DOHH2 (cell line): ENCODE measurements around the gene MIPOL1.

Source experiments
- H3F3A ChIP-seq: fragments of 200-600 bp; sonication (generic), shearing (Covaris generic); 2 replicates; pipeline ENCODE4 v1.6.0; 2016; ENCODE audit warnings: antibody characterized with exemption, mild to moderate bottlenecking; ENCODE audit not compliant: control insufficient read depth, insufficient read depth
- H3K27ac ChIP-seq: fragments of 200-600 bp; sonication (generic); 2 replicates; pipeline ENCODE4 v1.5.1; 2014; ENCODE audit warnings: low read depth, mild to moderate bottlenecking, low read length, moderate library complexity
- H3K27me3 ChIP-seq: fragments of 200-600 bp; sonication (generic); 2 replicates; pipeline ENCODE4 v1.6.1; 2014; ENCODE audit warnings: mild to moderate bottlenecking, low read length, mixed read lengths; ENCODE audit not compliant: control insufficient read depth
- H3K36me3 ChIP-seq: fragments of 200-600 bp; sonication (generic); 2 replicates; pipeline ENCODE4 v1.6.1; 2014; ENCODE audit warnings: mild to moderate bottlenecking, low read length, moderate library complexity, mixed read lengths; ENCODE audit not compliant: control insufficient read depth
- H3K4me1 ChIP-seq: fragments of 200-600 bp; sonication (generic); 2 replicates; pipeline ENCODE4 v1.6.1; 2014; ENCODE audit warnings: mild to moderate bottlenecking, low read length, mixed read lengths; ENCODE audit not compliant: control insufficient read depth
- H3K4me2 ChIP-seq: fragments of 200-600 bp; sonication (generic); 2 replicates; pipeline ENCODE4 v1.6.0; 2014; ENCODE audit warnings: mild to moderate bottlenecking, low read length, moderate library complexity
- H3K4me3 ChIP-seq: fragments of 200-600 bp; sonication (generic); 2 replicates; pipeline ENCODE4 v1.5.1; 2014; ENCODE audit warnings: mild to moderate bottlenecking, low read length, mixed read lengths
- H3K79me2 ChIP-seq: fragments of 200-600 bp; sonication (generic); 2 replicates; pipeline ENCODE4 v1.6.1; 2014; ENCODE audit warnings: mild to moderate bottlenecking, low read length, mixed read lengths; ENCODE audit not compliant: control insufficient read depth
- H3K9me2 ChIP-seq: fragments of 200-600 bp; sonication (generic); replicated peaks from 2 replicates; pipeline ENCODE4 v1.6.1; 2014; ENCODE audit warnings: mild to moderate bottlenecking, low read length, mixed read lengths; ENCODE audit not compliant: control insufficient read depth
- H3K9me3 ChIP-seq: fragments of 200-600 bp; sonication (generic); 2 replicates; pipeline ENCODE4 v1.6.1; 2014; ENCODE audit warnings: antibody characterized with exemption, low read length, mixed read lengths; ENCODE audit not compliant: control insufficient read depth, insufficient read depth
- H4K20me1 ChIP-seq: fragments of 200-600 bp; sonication (generic); 2 replicates; pipeline ENCODE4 v1.6.0; 2014; ENCODE audit warnings: low read depth, mild to moderate bottlenecking, antibody characterized with exemption, low read length, moderate library complexity; ENCODE audit not compliant: control insufficient read depth, insufficient read depth
- EZH2phosphoT487 ChIP-seq: fragments of 200-600 bp; sonication (generic); IDR thresholded peaks from 2 replicates; pipeline ENCODE4 v1.6.1; 2017; ENCODE audit warnings: borderline replicate concordance, mild to moderate bottlenecking, antibody characterized with exemption, low read length, moderate library complexity, mixed read lengths
- TF ChIP-seq, protein P1 (sequence below): fragments of 200-600 bp; sonication (generic); IDR thresholded peaks from one replicate; pipeline ENCODE4 v1.5.1; 2014; ENCODE audit warnings: antibody characterized with exemption, mild to moderate bottlenecking, low read depth, low read length; ENCODE audit not compliant: poor library complexity, severe bottlenecking

MIPOL1 gene

DNA sequence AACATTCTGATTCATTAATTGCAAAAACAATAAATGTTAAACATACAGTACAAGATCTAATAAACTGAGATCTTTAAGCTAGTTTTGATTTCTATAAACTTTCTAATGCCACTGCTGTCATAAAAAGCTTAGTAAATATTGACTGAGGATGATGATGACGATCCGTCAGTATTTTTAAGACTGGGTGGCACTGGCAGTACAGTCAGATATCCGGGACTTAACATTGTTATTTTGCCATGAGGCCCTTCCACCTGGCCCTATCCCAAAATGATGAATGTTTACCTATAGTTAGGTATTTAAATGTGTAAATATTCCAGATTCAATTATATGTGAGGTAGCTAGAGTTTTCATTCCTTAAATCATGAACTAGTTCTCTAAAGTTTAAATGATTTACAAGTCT is 238.8 kb downstream of the MIPOL1 start:
- no peak overlapping the region for H3K4me2 ChIP-seq
- H3F3A ChIP-seq: no peaks in the 10 kb centered on the region
- no peak overlapping the region for H3K4me3 ChIP-seq

DNA sequence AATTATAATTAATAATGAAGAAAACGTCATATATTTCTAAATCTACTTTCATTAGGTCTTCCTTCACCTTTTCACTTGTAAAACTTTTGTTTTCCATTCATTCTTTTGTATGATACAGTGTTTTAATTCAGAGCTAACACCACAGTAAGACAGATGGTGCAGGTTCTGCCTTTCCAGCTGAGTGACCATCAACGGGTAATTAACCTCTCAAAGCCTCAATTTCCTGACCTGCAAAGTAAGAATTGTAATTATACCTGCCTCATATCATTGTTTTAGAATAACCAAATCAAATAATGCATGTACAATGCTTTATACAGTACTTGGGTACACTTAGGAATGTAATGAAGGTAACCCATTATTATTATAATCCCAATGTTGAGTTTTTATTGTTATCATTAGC is 239.8 kb downstream of the MIPOL1 start:
- H3K4me1 ChIP-seq: no peaks in the 10 kb centered on the region
- H3F3A ChIP-seq: no peaks in the 10 kb centered on the region
- H3K4me2 ChIP-seq: no peak overlapping the region
- no peaks in the 10 kb centered on the region for H3K9me2 ChIP-seq
- no peaks in the 10 kb centered on the region for H3K36me3 ChIP-seq
- no peaks in the 10 kb centered on the region for H3K27me3 ChIP-seq
- TF ChIP-seq EZH2phosphoT487: no peak
- no peaks in the 10 kb centered on the region for H4K20me1 ChIP-seq
- no peaks in the 10 kb centered on the region for H3K79me2 ChIP-seq
- H3K9me3 ChIP-seq: no peaks in the 10 kb centered on the region
- H3K27ac ChIP-seq: no peak overlapping the region
- H3K4me3 ChIP-seq: no peak overlapping the region

More for the DNA sequence above, 238.8 kb downstream of the MIPOL1 start:
- Histone ChIP-seq H3K4me1 (no peaks in the 10 kb centered on the region), H3K27ac (no peak overlapping the region), H3K9me2 (no peaks in the 10 kb centered on the region), H3K27me3 (no peaks in the 10 kb centered on the region), H3K9me3 (no peaks in the 10 kb centered on the region), H3K36me3 (no peaks in the 10 kb centered on the region), H4K20me1 (no peaks in the 10 kb centered on the region), H3K79me2 (no peaks in the 10 kb centered on the region)
- TF ChIP-seq, protein P1, sequence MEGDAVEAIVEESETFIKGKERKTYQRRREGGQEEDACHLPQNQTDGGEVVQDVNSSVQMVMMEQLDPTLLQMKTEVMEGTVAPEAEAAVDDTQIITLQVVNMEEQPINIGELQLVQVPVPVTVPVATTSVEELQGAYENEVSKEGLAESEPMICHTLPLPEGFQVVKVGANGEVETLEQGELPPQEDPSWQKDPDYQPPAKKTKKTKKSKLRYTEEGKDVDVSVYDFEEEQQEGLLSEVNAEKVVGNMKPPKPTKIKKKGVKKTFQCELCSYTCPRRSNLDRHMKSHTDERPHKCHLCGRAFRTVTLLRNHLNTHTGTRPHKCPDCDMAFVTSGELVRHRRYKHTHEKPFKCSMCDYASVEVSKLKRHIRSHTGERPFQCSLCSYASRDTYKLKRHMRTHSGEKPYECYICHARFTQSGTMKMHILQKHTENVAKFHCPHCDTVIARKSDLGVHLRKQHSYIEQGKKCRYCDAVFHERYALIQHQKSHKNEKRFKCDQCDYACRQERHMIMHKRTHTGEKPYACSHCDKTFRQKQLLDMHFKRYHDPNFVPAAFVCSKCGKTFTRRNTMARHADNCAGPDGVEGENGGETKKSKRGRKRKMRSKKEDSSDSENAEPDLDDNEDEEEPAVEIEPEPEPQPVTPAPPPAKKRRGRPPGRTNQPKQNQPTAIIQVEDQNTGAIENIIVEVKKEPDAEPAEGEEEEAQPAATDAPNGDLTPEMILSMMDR: no peak
- TF ChIP-seq EZH2phosphoT487: no peak

DNA sequence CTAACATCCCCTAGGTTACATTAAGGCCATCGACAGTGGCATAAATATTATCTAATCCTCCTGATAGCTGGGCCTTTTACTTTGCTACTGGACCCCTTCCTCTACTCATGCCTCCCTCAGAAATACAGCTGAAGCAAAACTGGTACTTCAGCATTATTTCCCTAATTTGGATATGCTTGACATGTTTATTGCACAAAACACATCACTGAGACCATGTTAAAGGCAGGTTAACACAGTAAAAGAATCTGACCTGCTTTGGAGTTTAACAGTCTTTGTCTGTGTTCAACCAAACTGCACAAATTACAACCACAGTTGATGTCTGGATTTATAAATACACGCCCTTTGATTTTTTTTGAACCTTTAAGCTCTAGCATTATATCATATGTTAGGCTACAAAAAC is 240.7 kb downstream of the MIPOL1 start:
- no peaks in the 10 kb centered on the region for H3K9me3 ChIP-seq
- no peak overlapping the region for H3K27ac ChIP-seq
- H3K4me2 ChIP-seq: no peak overlapping the region

DNA sequence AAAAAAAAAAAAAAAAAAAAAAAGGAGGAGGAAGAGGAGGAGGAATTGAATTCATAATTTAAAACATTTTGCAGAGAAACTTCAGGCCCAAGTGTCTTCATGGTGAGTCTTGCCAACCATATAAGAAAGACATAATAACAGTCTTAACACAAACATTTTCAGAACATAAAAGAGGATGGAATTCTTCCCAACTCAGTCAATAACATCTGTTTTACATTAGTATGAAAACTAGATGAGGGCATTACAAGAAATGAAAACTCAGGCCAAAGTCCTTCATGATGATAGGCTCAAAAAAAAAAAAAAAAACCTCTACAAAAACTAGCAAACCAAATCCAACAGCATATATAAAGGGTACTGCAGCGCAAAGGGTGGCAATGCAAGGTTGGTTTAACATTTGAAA is 245.7 kb downstream of the MIPOL1 start:
- no peak for TF ChIP-seq EZH2phosphoT487
- TF ChIP-seq, protein P1: no peak
- Histone ChIP-seq H3K9me2 (no peaks in the 10 kb centered on the region), H3K79me2 (no peaks in the 10 kb centered on the region), H3K4me3 (no peak overlapping the region), H3F3A (no peaks in the 10 kb centered on the region), H3K9me3 (no peaks in the 10 kb centered on the region), H3K27ac (no peak overlapping the region), H4K20me1 (no peaks in the 10 kb centered on the region), H3K36me3 (no peaks in the 10 kb centered on the region), H3K27me3 (no peaks in the 10 kb centered on the region), H3K4me1 (no peaks in the 10 kb centered on the region), H3K4me2 (no peak overlapping the region)

More for the DNA sequence above, 240.7 kb downstream of the MIPOL1 start:
- Histone ChIP-seq H3K9me2 (no peaks in the 10 kb centered on the region), H3K4me1 (no peaks in the 10 kb centered on the region), H3K79me2 (no peaks in the 10 kb centered on the region), H3K27me3 (no peaks in the 10 kb centered on the region), H3K4me3 (no peak overlapping the region), H3F3A (no peaks in the 10 kb centered on the region), H3K36me3 (no peaks in the 10 kb centered on the region), H4K20me1 (no peaks in the 10 kb centered on the region)
- no peak for TF ChIP-seq EZH2phosphoT487
- TF ChIP-seq, protein P1: no peak
